ENCODE measurements around the gene GRK5. TPM values are rescaled to one million over a fixed set of nuclear protein-coding genes. Genes with fewer than 3 reads are reported as not detected.

The GRK5 gene
- total RNA-seq, 1 experiment from 2014 or later = 2.3 TPM

DNA sequence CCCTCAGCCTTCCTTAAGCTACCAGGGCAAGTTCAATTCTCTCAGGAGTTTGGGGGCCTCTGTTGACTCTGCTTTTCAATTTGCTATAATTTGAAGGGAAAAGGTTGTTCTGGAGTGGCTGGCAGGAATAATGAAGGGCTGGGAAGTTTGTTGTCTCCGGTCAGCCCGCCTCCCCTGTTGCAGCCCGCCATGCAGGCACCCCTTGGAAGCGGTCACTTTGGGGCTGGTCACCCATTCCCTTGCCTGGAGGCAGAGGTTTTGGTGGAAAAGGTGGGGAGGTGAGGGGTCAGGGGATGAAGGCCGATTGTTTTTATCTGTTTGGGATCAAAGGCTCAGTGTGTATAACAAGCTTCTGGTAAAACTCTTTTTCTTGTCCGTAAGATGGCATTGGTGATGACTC is 79.1 kb downstream of the GRK5 start (continued):
- TF ChIP-seq, protein P1, sequence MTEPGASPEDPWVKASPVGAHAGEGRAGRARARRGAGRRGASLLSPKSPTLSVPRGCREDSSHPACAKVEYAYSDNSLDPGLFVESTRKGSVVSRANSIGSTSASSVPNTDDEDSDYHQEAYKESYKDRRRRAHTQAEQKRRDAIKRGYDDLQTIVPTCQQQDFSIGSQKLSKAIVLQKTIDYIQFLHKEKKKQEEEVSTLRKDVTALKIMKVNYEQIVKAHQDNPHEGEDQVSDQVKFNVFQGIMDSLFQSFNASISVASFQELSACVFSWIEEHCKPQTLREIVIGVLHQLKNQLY (CRISPR knock-in tag; IDR thresholded peaks at IDR 0.05) = no peak
- TF ChIP-seq NR2C2 (CRISPR knock-in tag; IDR thresholded peaks at IDR 0.05) = no peak
- TF ChIP-seq, protein P2, sequence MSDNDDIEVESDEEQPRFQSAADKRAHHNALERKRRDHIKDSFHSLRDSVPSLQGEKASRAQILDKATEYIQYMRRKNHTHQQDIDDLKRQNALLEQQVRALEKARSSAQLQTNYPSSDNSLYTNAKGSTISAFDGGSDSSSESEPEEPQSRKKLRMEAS (CRISPR knock-in tag; IDR thresholded peaks at IDR 0.05) = no peak
- TF ChIP-seq HMGA2 (CRISPR knock-in tag; IDR thresholded peaks at IDR 0.05) = no peak
- TF ChIP-seq, protein P3, sequence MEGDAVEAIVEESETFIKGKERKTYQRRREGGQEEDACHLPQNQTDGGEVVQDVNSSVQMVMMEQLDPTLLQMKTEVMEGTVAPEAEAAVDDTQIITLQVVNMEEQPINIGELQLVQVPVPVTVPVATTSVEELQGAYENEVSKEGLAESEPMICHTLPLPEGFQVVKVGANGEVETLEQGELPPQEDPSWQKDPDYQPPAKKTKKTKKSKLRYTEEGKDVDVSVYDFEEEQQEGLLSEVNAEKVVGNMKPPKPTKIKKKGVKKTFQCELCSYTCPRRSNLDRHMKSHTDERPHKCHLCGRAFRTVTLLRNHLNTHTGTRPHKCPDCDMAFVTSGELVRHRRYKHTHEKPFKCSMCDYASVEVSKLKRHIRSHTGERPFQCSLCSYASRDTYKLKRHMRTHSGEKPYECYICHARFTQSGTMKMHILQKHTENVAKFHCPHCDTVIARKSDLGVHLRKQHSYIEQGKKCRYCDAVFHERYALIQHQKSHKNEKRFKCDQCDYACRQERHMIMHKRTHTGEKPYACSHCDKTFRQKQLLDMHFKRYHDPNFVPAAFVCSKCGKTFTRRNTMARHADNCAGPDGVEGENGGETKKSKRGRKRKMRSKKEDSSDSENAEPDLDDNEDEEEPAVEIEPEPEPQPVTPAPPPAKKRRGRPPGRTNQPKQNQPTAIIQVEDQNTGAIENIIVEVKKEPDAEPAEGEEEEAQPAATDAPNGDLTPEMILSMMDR (IDR thresholded peaks at IDR 0.05) = no peak
- TF ChIP-seq SOX15 (CRISPR knock-in tag; IDR thresholded peaks at IDR 0.05) = no peak
- no peak for TF ChIP-seq GRHL2 (CRISPR knock-in tag; IDR thresholded peaks at IDR 0.05; ENCODE audit: insufficient replicate concordance, severe bottlenecking)
- TF ChIP-seq, protein P4, sequence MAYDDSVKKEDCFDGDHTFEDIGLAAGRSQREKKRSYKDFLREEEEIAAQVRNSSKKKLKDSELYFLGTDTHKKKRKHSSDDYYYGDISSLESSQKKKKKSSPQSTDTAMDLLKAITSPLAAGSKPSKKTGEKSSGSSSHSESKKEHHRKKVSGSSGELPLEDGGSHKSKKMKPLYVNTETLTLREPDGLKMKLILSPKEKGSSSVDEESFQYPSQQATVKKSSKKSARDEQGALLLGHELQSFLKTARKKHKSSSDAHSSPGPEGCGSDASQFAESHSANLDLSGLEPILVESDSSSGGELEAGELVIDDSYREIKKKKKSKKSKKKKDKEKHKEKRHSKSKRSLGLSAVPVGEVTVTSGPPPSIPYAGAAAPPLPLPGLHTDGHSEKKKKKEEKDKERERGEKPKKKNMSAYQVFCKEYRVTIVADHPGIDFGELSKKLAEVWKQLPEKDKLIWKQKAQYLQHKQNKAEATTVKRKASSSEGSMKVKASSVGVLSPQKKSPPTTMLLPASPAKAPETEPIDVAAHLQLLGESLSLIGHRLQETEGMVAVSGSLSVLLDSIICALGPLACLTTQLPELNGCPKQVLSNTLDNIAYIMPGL (CRISPR knock-in tag; IDR thresholded peaks at IDR 0.05) = no peak
- TF ChIP-seq MXD4 (CRISPR knock-in tag; IDR thresholded peaks at IDR 0.05; ENCODE audit: borderline replicate concordance) = no peak

DNA sequence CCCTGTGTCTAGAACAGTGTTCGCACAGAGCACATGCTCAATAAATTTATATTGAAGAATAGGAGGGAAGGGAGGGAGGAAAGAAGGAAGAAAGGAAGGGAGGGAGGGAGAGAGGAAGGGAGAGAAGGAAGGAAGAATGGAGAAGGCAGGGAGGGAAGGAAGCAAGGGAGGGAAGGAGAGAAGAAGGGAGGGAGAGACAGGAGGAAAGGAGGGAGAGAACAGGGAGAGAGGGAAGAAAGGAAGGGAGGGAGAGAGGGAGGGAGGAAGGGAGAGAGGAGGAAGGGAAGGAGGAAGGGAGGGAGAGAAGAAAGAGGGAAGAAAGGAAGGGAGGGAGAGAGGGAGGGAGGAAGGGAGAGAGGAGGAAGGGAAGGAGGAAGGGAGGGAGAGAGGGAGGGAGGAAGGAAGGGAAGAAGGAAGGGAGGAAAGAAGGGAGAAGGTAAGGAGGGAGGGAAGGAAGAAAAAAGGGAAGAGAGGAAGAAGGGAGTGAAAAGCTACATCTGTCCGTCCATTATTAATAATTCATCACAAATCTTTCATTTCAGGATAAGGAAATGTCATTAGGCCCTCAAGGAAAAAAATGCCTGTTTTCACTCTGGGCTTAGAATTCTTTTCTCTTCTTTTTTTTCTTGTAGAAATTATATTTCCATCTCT is 79.7 kb downstream of the GRK5 start:
- no peak for ATAC-seq
- Mint-ChIP-seq H3K27ac (no peak overlapping the region), H3K4me1 (peaks cover 17% of the 10 kb centered on the region), H3K36me3 (no peaks in the 10 kb centered on the region), H3K27me3 (ENCODE audit: low read depth) (no peaks in the 10 kb centered on the region; the same call in 1 of the 2 replicates), H3K4me3 (no peak overlapping the region), H3K9me3 (no peaks in the 10 kb centered on the region)
- DNase-seq (ENCODE audit: low spot score) = no peak
- ChIA-PET POLR2A (no interaction called here), CTCF (interaction anchor here (1.0 kb wide), 1 partner anchor 89 kb away, joined by 3 read pairs; no protein-coding TSS in a partner anchor)
- TF ChIP-seq NR1H2 (CRISPR knock-in tag; IDR thresholded peaks at IDR 0.05) (no peak), KAT7 (CRISPR knock-in tag; IDR thresholded peaks at IDR 0.05; ENCODE audit: borderline replicate concordance) (no peak), ETV6 (CRISPR knock-in tag; IDR thresholded peaks at IDR 0.05) (no peak), NR2C2 (CRISPR knock-in tag; IDR thresholded peaks at IDR 0.05) (no peak), GRHL2 (CRISPR knock-in tag; IDR thresholded peaks at IDR 0.05; ENCODE audit: insufficient replicate concordance, severe bottlenecking) (no peak), RORB (CRISPR knock-in tag; IDR thresholded peaks at IDR 0.05) (no peak), NR3C1 (CRISPR knock-in tag; conservative IDR thresholded peaks at IDR 0.05; ENCODE audit: low read depth) (no peak), TCF7 (CRISPR knock-in tag; IDR thresholded peaks at IDR 0.05; ENCODE audit: low read depth) (no peak), ZNF396 (CRISPR knock-in tag; IDR thresholded peaks at IDR 0.05; ENCODE audit: borderline replicate concordance) (no peak), TEAD1 (CRISPR knock-in tag; IDR thresholded peaks at IDR 0.05) (no peak), NFYB (CRISPR knock-in tag; conservative IDR thresholded peaks at IDR 0.05; ENCODE audit: low read depth) (no peak), CREM (CRISPR knock-in tag; IDR thresholded peaks at IDR 0.05) (no peak)
- TF ChIP-seq, protein P5, sequence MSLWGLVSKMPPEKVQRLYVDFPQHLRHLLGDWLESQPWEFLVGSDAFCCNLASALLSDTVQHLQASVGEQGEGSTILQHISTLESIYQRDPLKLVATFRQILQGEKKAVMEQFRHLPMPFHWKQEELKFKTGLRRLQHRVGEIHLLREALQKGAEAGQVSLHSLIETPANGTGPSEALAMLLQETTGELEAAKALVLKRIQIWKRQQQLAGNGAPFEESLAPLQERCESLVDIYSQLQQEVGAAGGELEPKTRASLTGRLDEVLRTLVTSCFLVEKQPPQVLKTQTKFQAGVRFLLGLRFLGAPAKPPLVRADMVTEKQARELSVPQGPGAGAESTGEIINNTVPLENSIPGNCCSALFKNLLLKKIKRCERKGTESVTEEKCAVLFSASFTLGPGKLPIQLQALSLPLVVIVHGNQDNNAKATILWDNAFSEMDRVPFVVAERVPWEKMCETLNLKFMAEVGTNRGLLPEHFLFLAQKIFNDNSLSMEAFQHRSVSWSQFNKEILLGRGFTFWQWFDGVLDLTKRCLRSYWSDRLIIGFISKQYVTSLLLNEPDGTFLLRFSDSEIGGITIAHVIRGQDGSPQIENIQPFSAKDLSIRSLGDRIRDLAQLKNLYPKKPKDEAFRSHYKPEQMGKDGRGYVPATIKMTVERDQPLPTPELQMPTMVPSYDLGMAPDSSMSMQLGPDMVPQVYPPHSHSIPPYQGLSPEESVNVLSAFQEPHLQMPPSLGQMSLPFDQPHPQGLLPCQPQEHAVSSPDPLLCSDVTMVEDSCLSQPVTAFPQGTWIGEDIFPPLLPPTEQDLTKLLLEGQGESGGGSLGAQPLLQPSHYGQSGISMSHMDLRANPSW (CRISPR knock-in tag; conservative IDR thresholded peaks at IDR 0.05; ENCODE audit: low read depth) = no peak
- TF ChIP-seq, protein P6, sequence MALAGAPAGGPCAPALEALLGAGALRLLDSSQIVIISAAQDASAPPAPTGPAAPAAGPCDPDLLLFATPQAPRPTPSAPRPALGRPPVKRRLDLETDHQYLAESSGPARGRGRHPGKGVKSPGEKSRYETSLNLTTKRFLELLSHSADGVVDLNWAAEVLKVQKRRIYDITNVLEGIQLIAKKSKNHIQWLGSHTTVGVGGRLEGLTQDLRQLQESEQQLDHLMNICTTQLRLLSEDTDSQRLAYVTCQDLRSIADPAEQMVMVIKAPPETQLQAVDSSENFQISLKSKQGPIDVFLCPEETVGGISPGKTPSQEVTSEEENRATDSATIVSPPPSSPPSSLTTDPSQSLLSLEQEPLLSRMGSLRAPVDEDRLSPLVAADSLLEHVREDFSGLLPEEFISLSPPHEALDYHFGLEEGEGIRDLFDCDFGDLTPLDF (CRISPR knock-in tag; IDR thresholded peaks at IDR 0.05) = no peak
- TF ChIP-seq, protein P7, sequence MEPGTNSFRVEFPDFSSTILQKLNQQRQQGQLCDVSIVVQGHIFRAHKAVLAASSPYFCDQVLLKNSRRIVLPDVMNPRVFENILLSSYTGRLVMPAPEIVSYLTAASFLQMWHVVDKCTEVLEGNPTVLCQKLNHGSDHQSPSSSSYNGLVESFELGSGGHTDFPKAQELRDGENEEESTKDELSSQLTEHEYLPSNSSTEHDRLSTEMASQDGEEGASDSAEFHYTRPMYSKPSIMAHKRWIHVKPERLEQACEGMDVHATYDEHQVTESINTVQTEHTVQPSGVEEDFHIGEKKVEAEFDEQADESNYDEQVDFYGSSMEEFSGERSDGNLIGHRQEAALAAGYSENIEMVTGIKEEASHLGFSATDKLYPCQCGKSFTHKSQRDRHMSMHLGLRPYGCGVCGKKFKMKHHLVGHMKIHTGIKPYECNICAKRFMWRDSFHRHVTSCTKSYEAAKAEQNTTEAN (CRISPR knock-in tag; IDR thresholded peaks at IDR 0.05) = no peak
- TF ChIP-seq, protein P8, sequence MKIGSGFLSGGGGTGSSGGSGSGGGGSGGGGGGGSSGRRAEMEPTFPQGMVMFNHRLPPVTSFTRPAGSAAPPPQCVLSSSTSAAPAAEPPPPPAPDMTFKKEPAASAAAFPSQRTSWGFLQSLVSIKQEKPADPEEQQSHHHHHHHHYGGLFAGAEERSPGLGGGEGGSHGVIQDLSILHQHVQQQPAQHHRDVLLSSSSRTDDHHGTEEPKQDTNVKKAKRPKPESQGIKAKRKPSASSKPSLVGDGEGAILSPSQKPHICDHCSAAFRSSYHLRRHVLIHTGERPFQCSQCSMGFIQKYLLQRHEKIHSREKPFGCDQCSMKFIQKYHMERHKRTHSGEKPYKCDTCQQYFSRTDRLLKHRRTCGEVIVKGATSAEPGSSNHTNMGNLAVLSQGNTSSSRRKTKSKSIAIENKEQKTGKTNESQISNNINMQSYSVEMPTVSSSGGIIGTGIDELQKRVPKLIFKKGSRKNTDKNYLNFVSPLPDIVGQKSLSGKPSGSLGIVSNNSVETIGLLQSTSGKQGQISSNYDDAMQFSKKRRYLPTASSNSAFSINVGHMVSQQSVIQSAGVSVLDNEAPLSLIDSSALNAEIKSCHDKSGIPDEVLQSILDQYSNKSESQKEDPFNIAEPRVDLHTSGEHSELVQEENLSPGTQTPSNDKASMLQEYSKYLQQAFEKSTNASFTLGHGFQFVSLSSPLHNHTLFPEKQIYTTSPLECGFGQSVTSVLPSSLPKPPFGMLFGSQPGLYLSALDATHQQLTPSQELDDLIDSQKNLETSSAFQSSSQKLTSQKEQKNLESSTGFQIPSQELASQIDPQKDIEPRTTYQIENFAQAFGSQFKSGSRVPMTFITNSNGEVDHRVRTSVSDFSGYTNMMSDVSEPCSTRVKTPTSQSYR (CRISPR knock-in tag; IDR thresholded peaks at IDR 0.05) = no peak
